Thyroid gland (tissue), 4 donors: ENCODE measurements around the gene ZMYM3.

ENCODE experiments used
- POLR2A ChIP-seq, 2 donors: fragments of 450-650 bp; IDR thresholded peaks; one replicate each; pipeline ENCODE4 v1.6.1; 2017; ENCODE audit warnings: antibody characterized with exemption in 2 of 2, mild to moderate bottlenecking in 2 of 2, moderate library complexity in 1 of 2
- TF ChIP-seq, protein P1 (sequence below), 6 experiments: fragments of 200-600 bp in 3 of 6; fragments of 450-650 bp in 3 of 6; sonication (generic) in 3 of 6; IDR thresholded peaks; one replicate each; pipeline ENCODE4 v1.5.1; 2016 to 2019; ENCODE audit warnings: antibody characterized with exemption in 6 of 6, mild to moderate bottlenecking in 2 of 6, inconsistent platforms in 1 of 6, moderate library complexity in 1 of 6

GRCh38 chrX:71253253-71254091 lies 468 bp downstream of the ZMYM3 start:
- TF ChIP-seq POLR2A (IDR thresholded peaks at IDR 0.05), result no peak
- TF ChIP-seq, protein P1, sequence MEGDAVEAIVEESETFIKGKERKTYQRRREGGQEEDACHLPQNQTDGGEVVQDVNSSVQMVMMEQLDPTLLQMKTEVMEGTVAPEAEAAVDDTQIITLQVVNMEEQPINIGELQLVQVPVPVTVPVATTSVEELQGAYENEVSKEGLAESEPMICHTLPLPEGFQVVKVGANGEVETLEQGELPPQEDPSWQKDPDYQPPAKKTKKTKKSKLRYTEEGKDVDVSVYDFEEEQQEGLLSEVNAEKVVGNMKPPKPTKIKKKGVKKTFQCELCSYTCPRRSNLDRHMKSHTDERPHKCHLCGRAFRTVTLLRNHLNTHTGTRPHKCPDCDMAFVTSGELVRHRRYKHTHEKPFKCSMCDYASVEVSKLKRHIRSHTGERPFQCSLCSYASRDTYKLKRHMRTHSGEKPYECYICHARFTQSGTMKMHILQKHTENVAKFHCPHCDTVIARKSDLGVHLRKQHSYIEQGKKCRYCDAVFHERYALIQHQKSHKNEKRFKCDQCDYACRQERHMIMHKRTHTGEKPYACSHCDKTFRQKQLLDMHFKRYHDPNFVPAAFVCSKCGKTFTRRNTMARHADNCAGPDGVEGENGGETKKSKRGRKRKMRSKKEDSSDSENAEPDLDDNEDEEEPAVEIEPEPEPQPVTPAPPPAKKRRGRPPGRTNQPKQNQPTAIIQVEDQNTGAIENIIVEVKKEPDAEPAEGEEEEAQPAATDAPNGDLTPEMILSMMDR (IDR thresholded peaks at IDR 0.05), result peak in 4 of 6 experiments; percentile 17 to 44 (median 20)
